Kidney glomerular epithelial cell (primary cell): ENCODE data around the gene AARS2.
A peak's percentile ranks its signal among the peaks of the same experiment; 100 is the strongest.
"Not testable (repeated sequence)": the region's sequence is repeated elsewhere in the genome, so short reads cannot be mapped to it uniquely, and the experiment has no call there.

ENCODE experiments used
- DNase-seq: peaks from one replicate; lab custom pipeline; 2025; lab: John Stamatoyannopoulos, UW

The AARS2 gene

DNA sequence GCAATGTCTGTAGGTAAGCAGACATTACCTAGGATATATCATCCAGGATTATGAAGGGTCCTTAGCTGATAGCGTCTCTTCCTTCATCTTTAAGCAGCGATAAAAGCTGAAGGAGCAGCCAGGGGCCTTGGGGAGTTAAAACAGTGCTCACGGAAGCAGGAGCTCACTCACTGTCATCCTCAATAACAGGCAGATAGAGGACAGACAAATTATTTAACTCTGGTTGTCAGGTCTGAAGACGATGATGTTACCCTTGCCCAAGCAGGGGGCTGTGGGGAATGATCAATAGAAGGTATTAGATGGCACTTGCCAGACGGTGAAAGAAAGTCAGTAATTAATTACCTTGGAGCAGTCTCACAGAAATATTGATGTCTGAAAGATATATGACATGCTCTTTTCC, 16.7 kb upstream of the AARS2 start:
- DNase-seq = no peak

GRCh38 chr6:44328203-44328602, 15.1 kb upstream of the AARS2 start:
- not testable (repeated sequence) for DNase-seq

GRCh38 chr6:44327760-44328159, 14.6 kb upstream of the AARS2 start:
- no peak for DNase-seq

DNA sequence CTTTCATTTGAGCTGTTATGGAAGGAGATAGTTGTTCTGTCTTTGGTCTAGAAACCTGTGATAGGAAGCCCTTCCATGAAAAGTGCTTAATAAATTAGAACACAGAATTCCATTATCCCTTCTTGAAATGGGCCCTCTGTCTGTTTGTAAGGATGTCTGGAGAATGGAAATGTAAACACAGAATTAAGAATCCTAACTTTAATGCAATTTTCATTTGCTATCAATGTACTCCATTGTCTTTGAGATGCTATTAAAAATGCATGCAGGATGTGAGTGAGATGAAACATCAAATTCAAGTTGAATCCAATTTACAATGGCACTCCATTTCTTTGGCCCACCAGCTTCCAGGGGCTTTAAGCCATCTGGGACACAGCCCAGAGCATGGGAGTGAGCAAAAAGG, 13.9 kb upstream of the AARS2 start:
- DNase-seq = no peak

DNA sequence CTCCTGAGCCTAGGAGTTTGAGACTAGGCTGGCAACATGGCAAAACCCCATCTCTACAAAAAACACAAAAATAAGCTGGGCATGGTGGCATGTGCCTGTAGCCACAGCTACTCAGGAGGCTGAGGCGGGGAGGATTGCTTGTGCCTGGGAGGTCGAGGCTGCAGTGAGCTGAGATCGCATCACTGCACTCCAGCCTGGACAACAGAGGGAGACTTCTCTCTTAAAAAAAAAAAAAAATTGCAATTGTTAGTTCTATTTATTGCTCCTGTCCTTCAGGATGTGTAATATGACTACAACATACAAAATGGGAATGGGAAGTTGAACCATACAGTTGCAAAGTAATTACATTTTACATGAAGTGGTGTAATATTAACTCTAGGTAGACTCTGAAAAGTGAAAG, 8.1 kb upstream of the AARS2 start:
- no peak for DNase-seq

GRCh38 chr6:44317136-44317631, 4.0 kb upstream of the AARS2 start:
- not testable (repeated sequence) for DNase-seq

- no peak for DNase-seq
Observed at GRCh38 chr6:44316481-44316880, 3.3 kb upstream of the AARS2 start.

GRCh38 chr6:44315951-44316350, 2.8 kb upstream of the AARS2 start:
- DNase-seq = no peak

GRCh38 chr6:44315516-44315915, 2.4 kb upstream of the AARS2 start:
- DNase-seq = no peak

DNA sequence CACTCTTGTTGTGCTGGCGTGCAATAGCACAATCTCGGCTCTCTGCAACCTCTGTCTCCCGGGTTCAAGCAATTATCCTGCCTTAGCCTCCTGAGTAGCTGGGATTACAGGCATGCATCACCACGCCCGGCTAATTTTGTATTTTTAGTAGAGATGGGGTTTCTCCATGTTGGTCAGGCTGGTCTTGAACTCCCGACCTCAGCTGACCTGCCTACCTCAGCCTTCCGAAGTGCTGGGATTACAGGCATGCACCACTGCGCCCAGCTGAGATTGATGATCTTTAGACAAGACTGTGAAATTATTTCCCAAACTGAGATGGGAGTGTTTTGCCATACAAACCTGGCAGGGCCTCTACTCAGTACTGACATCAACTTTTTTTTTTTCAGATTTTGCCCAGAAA, 1.5 kb upstream of the AARS2 start:
- DNase-seq = not testable (repeated sequence)

GRCh38 chr6:44311767-44312166, 1.4 kb downstream of the AARS2 start:
- no peak for DNase-seq

- no peak for DNase-seq
Observed at GRCh38 chr6:44311304-44311703, 1.8 kb downstream of the AARS2 start.

GRCh38 chr6:44310241-44310640, 2.9 kb downstream of the AARS2 start:
- no peak for DNase-seq

GRCh38 chr6:44309631-44310030, 3.5 kb downstream of the AARS2 start:
- DNase-seq = no peak

- no peak for DNase-seq
Observed at GRCh38 chr6:44309092-44309491, 4.1 kb downstream of the AARS2 start.

- no peak for DNase-seq
Observed at GRCh38 chr6:44307217-44307616, 5.9 kb downstream of the AARS2 start.

GRCh38 chr6:44306710-44307109, 6.4 kb downstream of the AARS2 start:
- DNase-seq = no peak

DNA sequence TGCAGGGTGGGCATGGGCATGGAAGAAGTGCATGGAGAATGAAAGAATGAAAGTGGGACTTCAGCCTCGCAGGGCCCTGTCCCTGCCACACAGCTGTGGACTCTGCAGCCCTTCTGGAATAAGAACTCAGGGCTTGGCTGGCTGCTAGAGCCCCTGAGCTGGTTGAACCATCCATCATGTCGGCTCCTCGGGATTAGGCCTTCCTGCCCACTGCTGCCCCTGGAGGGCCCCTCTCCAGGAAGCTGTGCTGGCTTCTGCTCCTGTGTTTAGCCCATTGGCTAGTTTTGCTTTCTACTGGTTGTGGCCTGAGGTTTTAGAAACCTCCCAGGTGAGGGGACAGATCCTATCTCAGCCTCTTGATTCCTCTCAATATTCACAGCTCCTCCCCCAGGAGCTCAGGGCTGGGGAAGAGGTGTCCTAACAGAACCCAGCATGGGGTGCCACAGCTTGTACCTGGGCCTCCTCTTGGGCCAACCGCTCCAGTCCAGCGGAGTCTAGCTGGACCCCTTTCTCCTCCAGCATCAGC, 7.9 kb downstream of the AARS2 start:
- no peak for DNase-seq

DNA sequence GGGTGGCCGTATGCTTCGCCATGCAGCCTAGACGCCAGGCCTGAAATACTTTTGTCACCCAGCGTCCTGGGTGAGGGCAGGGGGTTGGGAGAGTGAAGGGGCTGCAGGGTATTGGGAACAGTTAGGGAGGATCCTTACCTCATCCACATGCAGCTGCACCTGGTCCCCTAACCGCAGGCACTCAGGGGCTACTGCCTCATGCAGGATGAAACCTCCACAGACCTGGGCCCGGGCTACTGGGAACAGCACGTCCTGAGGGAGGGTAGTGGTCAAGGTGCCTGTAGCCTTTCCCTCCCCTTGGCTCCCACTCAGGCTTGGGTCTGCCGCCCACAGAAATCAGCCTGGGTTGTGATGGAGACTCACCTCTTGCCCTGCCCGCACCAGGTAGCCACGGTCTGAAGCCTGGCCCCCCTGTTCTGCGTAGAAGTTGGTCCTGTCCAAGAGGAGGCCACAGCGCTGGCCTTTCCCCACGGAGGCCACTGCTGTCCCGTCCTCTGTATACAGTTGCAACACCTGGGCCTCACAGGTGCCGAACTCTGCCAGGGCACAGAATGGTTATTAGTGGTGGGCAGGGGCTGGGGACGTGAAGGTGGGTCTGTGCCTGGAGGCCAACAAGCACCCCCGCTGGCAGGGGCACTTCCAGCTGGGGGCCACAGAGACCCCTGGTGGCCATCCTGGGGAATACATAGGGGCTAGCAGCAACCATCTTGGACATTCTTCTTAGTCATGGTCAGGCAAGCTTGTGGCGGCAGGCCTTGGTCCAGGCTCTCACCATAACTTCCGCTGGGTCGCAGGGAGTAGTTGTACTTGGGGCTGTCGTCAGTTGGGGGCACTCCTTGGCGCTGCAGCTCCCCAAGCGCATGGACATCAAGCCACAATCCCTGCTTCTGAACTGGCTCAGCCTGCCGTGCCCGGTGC, 8.6 kb downstream of the AARS2 start:
- peak; percentile 3 for DNase-seq

DNA sequence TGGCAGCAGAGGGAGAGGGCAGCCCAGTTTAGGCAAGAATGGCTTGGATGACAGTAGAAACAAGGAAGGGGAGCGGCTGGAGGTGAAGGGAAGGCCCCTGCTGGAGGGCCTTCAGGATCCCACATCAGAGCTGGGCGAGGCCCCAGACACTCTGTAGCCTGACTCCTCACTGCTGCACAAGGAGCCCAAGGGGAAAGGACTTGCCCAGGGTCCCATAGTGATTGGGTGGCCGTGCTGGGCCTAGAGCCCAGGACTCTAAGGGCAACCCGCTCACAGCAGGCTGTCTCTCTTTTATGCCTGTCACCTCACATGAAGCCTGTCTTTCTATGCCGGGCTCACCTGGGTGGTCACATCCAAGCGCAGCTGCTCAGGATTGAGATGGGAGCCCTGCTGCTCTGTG, 9.3 kb downstream of the AARS2 start:
- no peak for DNase-seq

DNA sequence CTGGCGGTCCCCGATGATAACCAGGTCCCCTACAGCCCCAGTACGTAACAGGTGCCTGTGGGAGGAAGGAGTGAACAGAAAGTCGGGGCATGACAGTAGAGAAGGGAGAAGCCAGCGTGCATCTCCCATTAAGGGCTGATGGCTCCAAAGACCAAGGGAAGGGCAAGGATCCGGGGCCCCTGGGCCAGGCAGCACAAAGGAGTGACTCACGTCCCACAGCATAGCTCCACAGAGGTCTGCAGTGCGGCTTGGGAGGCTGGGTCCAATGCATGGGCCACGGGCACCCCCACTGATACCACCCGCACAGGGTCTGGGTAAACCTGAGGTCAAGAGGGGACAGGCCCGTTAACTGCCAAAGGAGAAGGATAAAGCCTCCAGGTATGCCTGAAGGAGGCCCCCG, 10.3 kb downstream of the AARS2 start:
- no peak for DNase-seq

- DNase-seq = no peak
Observed at GRCh38 chr6:44301782-44302564, 11.2 kb downstream of the AARS2 start.

- DNase-seq = no peak
Observed at GRCh38 chr6:44301106-44301505, 12.0 kb downstream of the AARS2 start.
